WTC11 (cell line): Measurements from ENCODE around the gene CNPY4. TPM values are rescaled to one million over a fixed set of nuclear protein-coding genes. Genes with fewer than 3 reads are reported as not detected.

Source experiments
- ATF1 ChIP-seq: sonication (generic); formaldehyde crosslinking; IDR thresholded peaks from 2 replicates; pipeline ENCODE4 v1.8.1; 2023; ENCODE audit warnings: mild to moderate bottlenecking, moderate library complexity, missing genetic modification reagents
- CREM ChIP-seq: sonication (generic); formaldehyde crosslinking; IDR thresholded peaks from 2 replicates; pipeline ENCODE4 v1.8.1; 2022; ENCODE audit warnings: mild to moderate bottlenecking, missing genetic modification reagents, moderate library complexity
- EMX1 ChIP-seq: fragments of 250-450 bp; sonication (Bioruptor Pico); IDR thresholded peaks from 2 replicates; pipeline ENCODE4 v1.8.0; 2021; ENCODE audit warnings: mild to moderate bottlenecking
- ESRRA ChIP-seq: sonication (generic); formaldehyde crosslinking; IDR thresholded peaks from 2 replicates; pipeline ENCODE4 v1.8.1; 2022; ENCODE audit warnings: mild to moderate bottlenecking, missing genetic modification reagents, borderline replicate concordance
- ETV6 ChIP-seq: sonication (generic); formaldehyde crosslinking; IDR thresholded peaks from 2 replicates; pipeline ENCODE4 v1.8.1; 2022; ENCODE audit warnings: mild to moderate bottlenecking, missing genetic modification reagents
- GABPB1 ChIP-seq: sonication (generic); formaldehyde crosslinking; IDR thresholded peaks from 2 replicates; pipeline ENCODE4 v1.8.1; 2023; ENCODE audit warnings: mild to moderate bottlenecking, missing genetic modification reagents
- GTF2I ChIP-seq: fragments of 250-450 bp; sonication (Bioruptor Pico); conservative IDR thresholded peaks from 2 replicates; pipeline ENCODE4 v1.4.0; 2021; ENCODE audit warnings: mild to moderate bottlenecking
- HMGA2 ChIP-seq: fragments of 250-450 bp; sonication (Bioruptor Pico); IDR thresholded peaks from 2 replicates; pipeline ENCODE4 v1.4.0; 2021; ENCODE audit warnings: mild to moderate bottlenecking, moderate library complexity
- KAT7 ChIP-seq: sonication (generic); formaldehyde crosslinking; IDR thresholded peaks from 2 replicates; pipeline ENCODE4 v1.8.1; 2023; ENCODE audit warnings: missing genetic modification reagents, mild to moderate bottlenecking, borderline replicate concordance
- MXD4 ChIP-seq: fragments of 250-450 bp; sonication (Bioruptor Pico); IDR thresholded peaks from 2 replicates; pipeline ENCODE4 v1.8.0; 2021; ENCODE audit warnings: mild to moderate bottlenecking, moderate library complexity, borderline replicate concordance
- NR3C1 ChIP-seq: sonication (generic); formaldehyde crosslinking; conservative IDR thresholded peaks from 2 replicates; pipeline ENCODE4 v1.8.1; 2023; ENCODE audit warnings: low read depth, mild to moderate bottlenecking, missing genetic modification reagents
- PRRX2 ChIP-seq: fragments of 250-450 bp; sonication (Bioruptor Pico); IDR thresholded peaks from 2 replicates; pipeline ENCODE4 v1.8.0; 2021; ENCODE audit warnings: mild to moderate bottlenecking
- SMAD4 ChIP-seq: sonication (generic); formaldehyde crosslinking; IDR thresholded peaks from 2 replicates; pipeline ENCODE4 v1.8.0; 2022; ENCODE audit warnings: mild to moderate bottlenecking, missing genetic modification reagents
- SOX15 ChIP-seq: fragments of 250-450 bp; sonication (Bioruptor Pico); IDR thresholded peaks from 2 replicates; pipeline ENCODE4 v1.9.0; 2021; ENCODE audit warnings: mild to moderate bottlenecking
- TP53 ChIP-seq: sonication (generic); formaldehyde crosslinking; IDR thresholded peaks from 2 replicates; pipeline ENCODE4 v1.8.1; 2023; ENCODE audit warnings: mild to moderate bottlenecking, missing genetic modification reagents
- ZBTB21 ChIP-seq: sonication (generic); formaldehyde crosslinking; IDR thresholded peaks from 2 replicates; pipeline ENCODE4 v1.8.1; 2023; ENCODE audit warnings: mild to moderate bottlenecking, missing genetic modification reagents, borderline replicate concordance
- ZNF416 ChIP-seq: fragments of 250-450 bp; sonication (Bioruptor Pico); IDR thresholded peaks from 2 replicates; pipeline ENCODE4 v1.9.0; 2021; ENCODE audit warnings: mild to moderate bottlenecking, inconsistent platforms
- total RNA-seq: library from RNA; stranded (reverse); gene quantifications from 3 replicates; pipeline ENCODE4 v1.2.3, GENCODE V29; 2021
- TF ChIP-seq, protein P1 (sequence below): sonication (generic); formaldehyde crosslinking; IDR thresholded peaks from 2 replicates; pipeline ENCODE4 v1.8.1; 2023; ENCODE audit warnings: mild to moderate bottlenecking, missing genetic modification reagents
- TF ChIP-seq, protein P2 (sequence below): fragments of 250-450 bp; sonication (Bioruptor Pico); IDR thresholded peaks from 2 replicates; pipeline ENCODE4 v2.1.2; 2022; ENCODE audit warnings: mild to moderate bottlenecking, moderate library complexity
- TF ChIP-seq, protein P3 (sequence below): fragments of 250-450 bp; sonication (Bioruptor Pico); IDR thresholded peaks from 2 replicates; pipeline ENCODE4 v1.8.0; 2021; ENCODE audit warnings: mild to moderate bottlenecking
- TF ChIP-seq, protein P4 (sequence below): sonication (generic); formaldehyde crosslinking; IDR thresholded peaks from 2 replicates; pipeline ENCODE4 v1.8.0; 2022; ENCODE audit warnings: mild to moderate bottlenecking, missing genetic modification reagents
- TF ChIP-seq, protein P5 (sequence below): fragments of 250-450 bp; sonication (Bioruptor Pico); conservative IDR thresholded peaks from 2 replicates; pipeline ENCODE4 v1.9.0; 2021; ENCODE audit warnings: mild to moderate bottlenecking
- TF ChIP-seq, protein P6 (sequence below): fragments of 250-450 bp; sonication (Bioruptor Pico); IDR thresholded peaks from 2 replicates; pipeline ENCODE4 v1.9.0; 2021; ENCODE audit warnings: mild to moderate bottlenecking, borderline replicate concordance
- TF ChIP-seq, protein P7 (sequence below): fragments of 200-600 bp; IDR thresholded peaks from 2 replicates; pipeline ENCODE4 v1.8.0; 2022; ENCODE audit warnings: antibody characterized with exemption
- TF ChIP-seq, protein P8 (sequence below): sonication (generic); formaldehyde crosslinking; IDR thresholded peaks from 2 replicates; pipeline ENCODE4 v1.8.1; 2022; ENCODE audit warnings: low read depth, mild to moderate bottlenecking, moderate library complexity, missing genetic modification reagents, borderline replicate concordance

Gene CNPY4
- total RNA-seq, 1 experiment from 2014 or later: 15.1 TPM

DNA sequence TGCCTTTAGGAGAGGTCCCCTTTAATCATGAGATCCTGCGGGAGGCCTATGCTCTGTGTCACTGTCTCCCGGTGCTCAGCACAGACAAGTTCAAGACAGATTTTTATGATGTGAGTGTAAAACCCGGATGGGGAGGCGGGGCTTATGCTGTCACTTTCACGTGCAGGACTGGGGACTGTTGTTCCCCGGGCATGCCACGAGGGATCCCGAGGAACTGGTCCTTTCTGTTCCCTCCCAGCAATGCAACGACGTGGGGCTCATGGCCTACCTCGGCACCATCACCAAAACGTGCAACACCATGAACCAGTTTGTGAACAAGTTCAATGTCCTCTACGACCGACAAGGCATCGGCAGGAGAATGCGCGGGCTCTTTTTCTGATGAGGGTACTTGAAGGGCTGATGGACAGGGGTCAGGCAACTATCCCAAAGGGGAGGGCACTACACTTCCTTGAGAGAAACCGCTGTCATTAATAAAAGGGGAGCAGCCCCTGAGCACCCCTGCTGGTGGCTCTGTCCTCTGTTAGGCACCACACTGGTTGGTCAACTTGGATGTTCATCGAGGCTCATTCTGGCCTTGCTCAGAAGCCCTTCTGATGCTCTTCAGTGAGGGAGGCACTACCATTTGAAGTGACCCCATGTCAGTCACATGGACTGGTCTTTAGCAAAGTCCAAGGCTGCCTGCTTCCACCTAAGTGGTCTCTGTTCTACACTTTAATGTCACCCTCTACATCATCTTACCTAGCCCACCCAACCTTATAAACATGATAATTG, 27.8 kb upstream of the CNPY4 start (continued):
- TF ChIP-seq, protein P1, sequence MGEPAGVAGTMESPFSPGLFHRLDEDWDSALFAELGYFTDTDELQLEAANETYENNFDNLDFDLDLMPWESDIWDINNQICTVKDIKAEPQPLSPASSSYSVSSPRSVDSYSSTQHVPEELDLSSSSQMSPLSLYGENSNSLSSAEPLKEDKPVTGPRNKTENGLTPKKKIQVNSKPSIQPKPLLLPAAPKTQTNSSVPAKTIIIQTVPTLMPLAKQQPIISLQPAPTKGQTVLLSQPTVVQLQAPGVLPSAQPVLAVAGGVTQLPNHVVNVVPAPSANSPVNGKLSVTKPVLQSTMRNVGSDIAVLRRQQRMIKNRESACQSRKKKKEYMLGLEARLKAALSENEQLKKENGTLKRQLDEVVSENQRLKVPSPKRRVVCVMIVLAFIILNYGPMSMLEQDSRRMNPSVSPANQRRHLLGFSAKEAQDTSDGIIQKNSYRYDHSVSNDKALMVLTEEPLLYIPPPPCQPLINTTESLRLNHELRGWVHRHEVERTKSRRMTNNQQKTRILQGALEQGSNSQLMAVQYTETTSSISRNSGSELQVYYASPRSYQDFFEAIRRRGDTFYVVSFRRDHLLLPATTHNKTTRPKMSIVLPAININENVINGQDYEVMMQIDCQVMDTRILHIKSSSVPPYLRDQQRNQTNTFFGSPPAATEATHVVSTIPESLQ: no peak
- TF ChIP-seq KAT7 (CRISPR knock-in tag): no peak
- no peak for TF ChIP-seq MXD4
- no peak for TF ChIP-seq CREM (CRISPR knock-in tag)
- TF ChIP-seq, protein P2, sequence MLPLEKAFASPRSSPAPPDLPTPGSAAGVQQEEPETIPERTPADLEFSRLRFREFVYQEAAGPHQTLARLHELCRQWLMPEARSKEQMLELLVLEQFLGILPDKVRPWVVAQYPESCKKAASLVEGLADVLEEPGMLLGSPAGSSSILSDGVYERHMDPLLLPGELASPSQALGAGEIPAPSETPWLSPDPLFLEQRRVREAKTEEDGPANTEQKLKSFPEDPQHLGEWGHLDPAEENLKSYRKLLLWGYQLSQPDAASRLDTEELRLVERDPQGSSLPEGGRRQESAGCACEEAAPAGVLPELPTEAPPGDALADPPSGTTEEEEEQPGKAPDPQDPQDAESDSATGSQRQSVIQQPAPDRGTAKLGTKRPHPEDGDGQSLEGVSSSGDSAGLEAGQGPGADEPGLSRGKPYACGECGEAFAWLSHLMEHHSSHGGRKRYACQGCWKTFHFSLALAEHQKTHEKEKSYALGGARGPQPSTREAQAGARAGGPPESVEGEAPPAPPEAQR (CRISPR knock-in tag): no peak
- TF ChIP-seq EMX1 (CRISPR knock-in tag): peak; percentile 94
- no peak for TF ChIP-seq ETV6 (CRISPR knock-in tag)
- no peak for TF ChIP-seq SMAD4
- no peak for TF ChIP-seq SOX15 (CRISPR knock-in tag)
- no peak for TF ChIP-seq ATF1
- peak; percentile 96 for TF ChIP-seq PRRX2 (CRISPR knock-in tag)
- TF ChIP-seq GTF2I (CRISPR knock-in tag): no peak
- TF ChIP-seq, protein P3, sequence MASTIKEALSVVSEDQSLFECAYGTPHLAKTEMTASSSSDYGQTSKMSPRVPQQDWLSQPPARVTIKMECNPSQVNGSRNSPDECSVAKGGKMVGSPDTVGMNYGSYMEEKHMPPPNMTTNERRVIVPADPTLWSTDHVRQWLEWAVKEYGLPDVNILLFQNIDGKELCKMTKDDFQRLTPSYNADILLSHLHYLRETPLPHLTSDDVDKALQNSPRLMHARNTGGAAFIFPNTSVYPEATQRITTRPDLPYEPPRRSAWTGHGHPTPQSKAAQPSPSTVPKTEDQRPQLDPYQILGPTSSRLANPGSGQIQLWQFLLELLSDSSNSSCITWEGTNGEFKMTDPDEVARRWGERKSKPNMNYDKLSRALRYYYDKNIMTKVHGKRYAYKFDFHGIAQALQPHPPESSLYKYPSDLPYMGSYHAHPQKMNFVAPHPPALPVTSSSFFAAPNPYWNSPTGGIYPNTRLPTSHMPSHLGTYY: peak; percentile 94; the same call in 1 of the 2 replicates
- TF ChIP-seq, protein P4, sequence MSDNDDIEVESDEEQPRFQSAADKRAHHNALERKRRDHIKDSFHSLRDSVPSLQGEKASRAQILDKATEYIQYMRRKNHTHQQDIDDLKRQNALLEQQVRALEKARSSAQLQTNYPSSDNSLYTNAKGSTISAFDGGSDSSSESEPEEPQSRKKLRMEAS (CRISPR knock-in tag): no peak
- no peak for TF ChIP-seq NR3C1
- no peak for TF ChIP-seq ZBTB21 (CRISPR knock-in tag)
- TF ChIP-seq, protein P5, sequence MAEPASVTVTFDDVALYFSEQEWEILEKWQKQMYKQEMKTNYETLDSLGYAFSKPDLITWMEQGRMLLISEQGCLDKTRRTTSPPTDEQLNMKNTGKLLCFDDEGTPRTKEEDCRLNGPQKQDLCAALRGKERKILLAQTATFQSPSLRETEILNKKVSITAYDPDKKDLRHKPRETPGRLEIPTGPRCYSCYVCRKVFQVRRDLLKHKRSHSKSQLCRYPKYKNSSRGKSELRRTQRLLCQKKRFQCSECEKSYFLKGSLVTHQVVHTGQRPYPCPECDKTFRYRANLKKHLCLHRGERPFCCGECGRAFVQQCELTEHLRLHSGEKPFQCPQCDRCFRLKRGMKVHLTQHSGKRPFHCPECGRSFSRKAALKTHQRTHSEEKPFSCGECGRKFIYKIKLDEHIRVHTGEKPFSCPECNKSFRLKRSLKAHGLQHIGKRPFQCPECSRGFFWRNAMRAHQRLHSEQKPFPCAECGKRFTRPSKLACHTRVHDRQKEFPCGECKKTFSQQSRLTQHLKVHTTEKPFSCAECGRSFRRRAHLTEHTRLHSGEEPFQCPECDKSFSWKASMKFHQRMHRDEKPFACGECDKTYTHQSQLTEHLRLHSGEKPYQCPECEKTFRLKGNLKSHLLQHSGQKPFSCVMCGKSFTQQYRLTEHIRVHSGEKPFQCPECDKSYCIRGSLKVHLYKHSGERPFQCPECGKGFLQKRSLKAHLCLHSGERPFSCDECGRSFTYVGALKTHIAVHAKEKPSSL: peak; percentile 91
- TF ChIP-seq, protein P6, sequence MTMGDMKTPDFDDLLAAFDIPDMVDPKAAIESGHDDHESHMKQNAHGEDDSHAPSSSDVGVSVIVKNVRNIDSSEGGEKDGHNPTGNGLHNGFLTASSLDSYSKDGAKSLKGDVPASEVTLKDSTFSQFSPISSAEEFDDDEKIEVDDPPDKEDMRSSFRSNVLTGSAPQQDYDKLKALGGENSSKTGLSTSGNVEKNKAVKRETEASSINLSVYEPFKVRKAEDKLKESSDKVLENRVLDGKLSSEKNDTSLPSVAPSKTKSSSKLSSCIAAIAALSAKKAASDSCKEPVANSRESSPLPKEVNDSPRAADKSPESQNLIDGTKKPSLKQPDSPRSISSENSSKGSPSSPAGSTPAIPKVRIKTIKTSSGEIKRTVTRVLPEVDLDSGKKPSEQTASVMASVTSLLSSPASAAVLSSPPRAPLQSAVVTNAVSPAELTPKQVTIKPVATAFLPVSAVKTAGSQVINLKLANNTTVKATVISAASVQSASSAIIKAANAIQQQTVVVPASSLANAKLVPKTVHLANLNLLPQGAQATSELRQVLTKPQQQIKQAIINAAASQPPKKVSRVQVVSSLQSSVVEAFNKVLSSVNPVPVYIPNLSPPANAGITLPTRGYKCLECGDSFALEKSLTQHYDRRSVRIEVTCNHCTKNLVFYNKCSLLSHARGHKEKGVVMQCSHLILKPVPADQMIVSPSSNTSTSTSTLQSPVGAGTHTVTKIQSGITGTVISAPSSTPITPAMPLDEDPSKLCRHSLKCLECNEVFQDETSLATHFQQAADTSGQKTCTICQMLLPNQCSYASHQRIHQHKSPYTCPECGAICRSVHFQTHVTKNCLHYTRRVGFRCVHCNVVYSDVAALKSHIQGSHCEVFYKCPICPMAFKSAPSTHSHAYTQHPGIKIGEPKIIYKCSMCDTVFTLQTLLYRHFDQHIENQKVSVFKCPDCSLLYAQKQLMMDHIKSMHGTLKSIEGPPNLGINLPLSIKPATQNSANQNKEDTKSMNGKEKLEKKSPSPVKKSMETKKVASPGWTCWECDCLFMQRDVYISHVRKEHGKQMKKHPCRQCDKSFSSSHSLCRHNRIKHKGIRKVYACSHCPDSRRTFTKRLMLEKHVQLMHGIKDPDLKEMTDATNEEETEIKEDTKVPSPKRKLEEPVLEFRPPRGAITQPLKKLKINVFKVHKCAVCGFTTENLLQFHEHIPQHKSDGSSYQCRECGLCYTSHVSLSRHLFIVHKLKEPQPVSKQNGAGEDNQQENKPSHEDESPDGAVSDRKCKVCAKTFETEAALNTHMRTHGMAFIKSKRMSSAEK (CRISPR knock-in tag): peak; percentile 84
- TF ChIP-seq, protein P7, sequence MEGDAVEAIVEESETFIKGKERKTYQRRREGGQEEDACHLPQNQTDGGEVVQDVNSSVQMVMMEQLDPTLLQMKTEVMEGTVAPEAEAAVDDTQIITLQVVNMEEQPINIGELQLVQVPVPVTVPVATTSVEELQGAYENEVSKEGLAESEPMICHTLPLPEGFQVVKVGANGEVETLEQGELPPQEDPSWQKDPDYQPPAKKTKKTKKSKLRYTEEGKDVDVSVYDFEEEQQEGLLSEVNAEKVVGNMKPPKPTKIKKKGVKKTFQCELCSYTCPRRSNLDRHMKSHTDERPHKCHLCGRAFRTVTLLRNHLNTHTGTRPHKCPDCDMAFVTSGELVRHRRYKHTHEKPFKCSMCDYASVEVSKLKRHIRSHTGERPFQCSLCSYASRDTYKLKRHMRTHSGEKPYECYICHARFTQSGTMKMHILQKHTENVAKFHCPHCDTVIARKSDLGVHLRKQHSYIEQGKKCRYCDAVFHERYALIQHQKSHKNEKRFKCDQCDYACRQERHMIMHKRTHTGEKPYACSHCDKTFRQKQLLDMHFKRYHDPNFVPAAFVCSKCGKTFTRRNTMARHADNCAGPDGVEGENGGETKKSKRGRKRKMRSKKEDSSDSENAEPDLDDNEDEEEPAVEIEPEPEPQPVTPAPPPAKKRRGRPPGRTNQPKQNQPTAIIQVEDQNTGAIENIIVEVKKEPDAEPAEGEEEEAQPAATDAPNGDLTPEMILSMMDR: no peak
- TF ChIP-seq ESRRA (CRISPR knock-in tag): no peak
- TF ChIP-seq HMGA2: no peak
- TF ChIP-seq, protein P8, sequence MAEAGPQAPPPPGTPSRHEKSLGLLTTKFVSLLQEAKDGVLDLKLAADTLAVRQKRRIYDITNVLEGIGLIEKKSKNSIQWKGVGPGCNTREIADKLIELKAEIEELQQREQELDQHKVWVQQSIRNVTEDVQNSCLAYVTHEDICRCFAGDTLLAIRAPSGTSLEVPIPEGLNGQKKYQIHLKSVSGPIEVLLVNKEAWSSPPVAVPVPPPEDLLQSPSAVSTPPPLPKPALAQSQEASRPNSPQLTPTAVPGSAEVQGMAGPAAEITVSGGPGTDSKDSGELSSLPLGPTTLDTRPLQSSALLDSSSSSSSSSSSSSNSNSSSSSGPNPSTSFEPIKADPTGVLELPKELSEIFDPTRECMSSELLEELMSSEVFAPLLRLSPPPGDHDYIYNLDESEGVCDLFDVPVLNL (CRISPR knock-in tag): no peak
- no peak for TF ChIP-seq GABPB1 (CRISPR knock-in tag)
- no peak for TF ChIP-seq TP53 (CRISPR knock-in tag)
- TF ChIP-seq ZNF416: peak; percentile 91; the same call in 1 of the 2 replicates
